ENCODE results near the gene TTC21B.

TTC21B gene

GRCh38 chr2:165920748-165921147, 32.8 kb downstream of the TTC21B start:
- DNase-seq: no peak

- DNase-seq: no peak
These were observed 39.9 kb downstream of the TTC21B start for GRCh38 chr2:165913636-165914035.

GRCh38 chr2:165911981-165912380, 41.6 kb downstream of the TTC21B start:
- no peak for DNase-seq

- no peak for DNase-seq
These were observed 42.3 kb downstream of the TTC21B start for GRCh38 chr2:165911231-165911630.

- no peak for DNase-seq
These were observed 44.1 kb downstream of the TTC21B start for GRCh38 chr2:165909466-165909865.

- no peak for DNase-seq
These were observed 47.7 kb downstream of the TTC21B start for GRCh38 chr2:165905854-165906253.

- no peak for DNase-seq
These were observed 48.3 kb downstream of the TTC21B start for GRCh38 chr2:165905269-165905668.

- DNase-seq: no peak
These were observed 49.1 kb downstream of the TTC21B start for GRCh38 chr2:165904432-165904831.

GRCh38 chr2:165903406-165903805, 50.2 kb downstream of the TTC21B start:
- DNase-seq: no peak

- peak; percentile 3 for DNase-seq
These were observed 50.6 kb downstream of the TTC21B start for GRCh38 chr2:165902934-165903333.

- no peak for DNase-seq
These were observed 51.8 kb downstream of the TTC21B start for GRCh38 chr2:165901620-165902298.

- no peak for DNase-seq
These were observed 54.3 kb downstream of the TTC21B start for GRCh38 chr2:165899311-165899710.

- DNase-seq: no peak
These were observed 55.2 kb downstream of the TTC21B start for GRCh38 chr2:165898381-165898780.

GRCh38 chr2:165897726-165898125, 55.9 kb downstream of the TTC21B start:
- no peak for DNase-seq

- DNase-seq: no peak
These were observed 56.5 kb downstream of the TTC21B start for GRCh38 chr2:165897074-165897473.

GRCh38 chr2:165895974-165896373, 57.6 kb downstream of the TTC21B start:
- no peak for DNase-seq

GRCh38 chr2:165893556-165893955, 60.0 kb downstream of the TTC21B start:
- no peak for DNase-seq

GRCh38 chr2:165892526-165892925, 61.0 kb downstream of the TTC21B start:
- no peak for DNase-seq

- DNase-seq: no peak
These were observed 61.6 kb downstream of the TTC21B start for GRCh38 chr2:165891943-165892342.

GRCh38 chr2:165891345-165891744, 62.2 kb downstream of the TTC21B start:
- DNase-seq: no peak

- DNase-seq: no peak
These were observed 63.8 kb downstream of the TTC21B start for GRCh38 chr2:165889798-165890197.

- no peak for DNase-seq
These were observed 64.4 kb downstream of the TTC21B start for GRCh38 chr2:165889158-165889557.

GRCh38 chr2:165888171-165888570, 65.4 kb downstream of the TTC21B start:
- no peak for DNase-seq

GRCh38 chr2:165886487-165887146, 67.0 kb downstream of the TTC21B start:
- DNase-seq: no peak
